Right lobe of liver (tissue), 4 donors: ENCODE measurements around the gene MALAT1.

Experiments used
- CTCF ChIP-seq, 4 donors: fragments of 200-600 bp in 3 of 4; fragments of 450-650 bp in 1 of 4; IDR thresholded peaks; one replicate each; pipeline versions ENCODE4 v1.5.1 to v1.8.0; 2016 to 2022; ENCODE audit warnings: antibody characterized with exemption in 4 of 4, mild to moderate bottlenecking in 2 of 4
- POLR2A ChIP-seq: fragments of 450-650 bp; IDR thresholded peaks from one replicate; pipeline ENCODE4 v1.6.1; 2017; ENCODE audit warnings: antibody characterized with exemption, mild to moderate bottlenecking
- donor health status: DM: no; HTN: no; CAD: no.
- donor health status: DM: no; HTN: no; CAD: no.
- donor health status: DM: no; HTN: yes; CAD: no.

DNA sequence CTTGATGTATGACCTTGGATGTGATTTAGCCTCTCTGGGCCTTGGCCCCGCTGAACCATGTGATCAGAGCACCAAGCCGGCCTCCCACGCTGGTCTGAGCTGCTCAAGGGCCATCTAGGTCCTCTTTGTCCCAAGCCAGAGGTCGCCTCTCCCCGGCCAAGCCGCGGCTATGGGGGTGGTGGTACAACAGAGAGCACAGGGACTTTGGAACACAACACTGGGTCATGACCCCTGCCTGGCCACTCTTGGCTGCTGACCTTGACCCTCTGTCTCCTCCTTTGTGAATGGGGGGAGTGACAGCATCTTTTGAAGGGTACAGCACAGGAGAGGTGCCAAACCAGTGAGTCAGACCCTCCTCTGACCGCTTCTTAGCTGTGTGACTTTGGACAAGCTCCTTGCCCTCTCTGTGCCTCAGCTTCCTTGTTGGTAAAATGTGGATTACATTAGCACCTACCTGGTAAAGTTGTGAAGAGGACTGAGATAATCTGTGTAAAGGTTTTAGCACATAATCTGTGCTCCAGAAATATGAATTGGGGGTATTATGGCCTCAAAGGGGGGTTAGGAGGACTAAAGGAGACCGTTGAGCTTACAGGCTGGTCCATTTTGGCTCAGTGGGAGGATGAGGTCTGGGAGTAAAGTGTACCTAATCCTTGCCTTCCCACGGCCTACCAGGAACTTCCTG is 30.8 kb downstream of the MALAT1 start:
- no peak for TF ChIP-seq CTCF (IDR thresholded peaks at IDR 0.05)
- TF ChIP-seq POLR2A, result no peak
